GM12865 (cell line): Measurements from ENCODE around the gene RHOD.

ENCODE experiments used
- DNase-seq: peaks from one replicate; pipeline ENCODE4 v3.0.0; 2010; ENCODE audit warnings: low read depth
- H3K4me3 ChIP-seq: 2 replicates; pipeline ENCODE4 v1.5.1; 2011; ENCODE audit warnings: mild to moderate bottlenecking, low read depth, low read length, control low read depth
- TF ChIP-seq, protein P1 (sequence below): IDR thresholded peaks from 2 replicates; pipeline ENCODE4 v1.5.1; 2011; ENCODE audit warnings: low read length, control low read depth, low read depth, inconsistent platforms; ENCODE audit not compliant: insufficient read depth; ENCODE audit errors: missing control alignments

The RHOD gene

DNA sequence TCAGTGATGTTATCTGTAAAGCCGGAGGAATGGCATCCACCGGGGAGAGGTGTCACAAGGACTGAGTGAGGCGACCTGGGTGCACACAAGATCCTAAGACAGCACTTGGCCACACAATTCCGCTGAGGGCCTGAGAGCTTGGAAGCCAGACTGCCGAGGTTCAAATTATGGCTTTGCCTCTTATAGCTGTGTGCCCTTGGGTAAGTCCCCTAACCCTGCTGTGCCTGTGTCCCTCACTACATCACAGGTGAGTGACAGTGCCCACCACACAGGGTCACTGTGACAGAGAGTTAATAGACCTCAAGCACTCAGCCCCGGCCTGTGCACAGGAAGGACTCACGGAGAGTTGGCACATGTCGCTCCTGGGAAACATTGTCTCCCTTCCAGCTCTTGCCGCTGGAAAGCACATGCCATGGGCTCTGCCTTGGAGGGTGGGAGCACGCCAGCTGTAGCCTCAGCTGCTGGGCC is 592 bp downstream of the RHOD start:
- TF ChIP-seq, protein P1, sequence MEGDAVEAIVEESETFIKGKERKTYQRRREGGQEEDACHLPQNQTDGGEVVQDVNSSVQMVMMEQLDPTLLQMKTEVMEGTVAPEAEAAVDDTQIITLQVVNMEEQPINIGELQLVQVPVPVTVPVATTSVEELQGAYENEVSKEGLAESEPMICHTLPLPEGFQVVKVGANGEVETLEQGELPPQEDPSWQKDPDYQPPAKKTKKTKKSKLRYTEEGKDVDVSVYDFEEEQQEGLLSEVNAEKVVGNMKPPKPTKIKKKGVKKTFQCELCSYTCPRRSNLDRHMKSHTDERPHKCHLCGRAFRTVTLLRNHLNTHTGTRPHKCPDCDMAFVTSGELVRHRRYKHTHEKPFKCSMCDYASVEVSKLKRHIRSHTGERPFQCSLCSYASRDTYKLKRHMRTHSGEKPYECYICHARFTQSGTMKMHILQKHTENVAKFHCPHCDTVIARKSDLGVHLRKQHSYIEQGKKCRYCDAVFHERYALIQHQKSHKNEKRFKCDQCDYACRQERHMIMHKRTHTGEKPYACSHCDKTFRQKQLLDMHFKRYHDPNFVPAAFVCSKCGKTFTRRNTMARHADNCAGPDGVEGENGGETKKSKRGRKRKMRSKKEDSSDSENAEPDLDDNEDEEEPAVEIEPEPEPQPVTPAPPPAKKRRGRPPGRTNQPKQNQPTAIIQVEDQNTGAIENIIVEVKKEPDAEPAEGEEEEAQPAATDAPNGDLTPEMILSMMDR, result no peak
- no peak for DNase-seq
- no peak overlapping the region for H3K4me3 ChIP-seq

DNA sequence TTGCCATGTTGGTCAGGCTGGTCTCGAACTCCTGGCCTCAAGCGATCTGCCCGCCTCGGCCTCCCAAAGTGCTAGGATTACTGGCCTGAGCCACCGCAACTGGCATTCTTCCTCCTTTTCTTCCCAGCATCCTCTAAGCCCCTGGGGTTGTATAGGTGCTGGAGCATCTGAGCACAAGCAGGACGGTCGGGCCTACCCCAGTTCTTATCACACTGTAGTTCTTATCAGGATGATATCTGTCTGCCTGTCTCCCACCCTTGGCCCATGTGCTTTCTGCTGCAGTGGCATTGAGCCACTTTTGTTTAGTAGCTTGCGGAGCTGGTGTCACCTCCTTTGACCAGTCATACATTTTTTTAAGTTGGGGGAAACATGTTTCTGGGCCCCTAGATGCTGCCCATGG is 1.9 kb downstream of the RHOD start:
- H3K4me3 ChIP-seq, result no peak overlapping the region
- TF ChIP-seq, protein P1, result no peak
- no peak for DNase-seq

DNA sequence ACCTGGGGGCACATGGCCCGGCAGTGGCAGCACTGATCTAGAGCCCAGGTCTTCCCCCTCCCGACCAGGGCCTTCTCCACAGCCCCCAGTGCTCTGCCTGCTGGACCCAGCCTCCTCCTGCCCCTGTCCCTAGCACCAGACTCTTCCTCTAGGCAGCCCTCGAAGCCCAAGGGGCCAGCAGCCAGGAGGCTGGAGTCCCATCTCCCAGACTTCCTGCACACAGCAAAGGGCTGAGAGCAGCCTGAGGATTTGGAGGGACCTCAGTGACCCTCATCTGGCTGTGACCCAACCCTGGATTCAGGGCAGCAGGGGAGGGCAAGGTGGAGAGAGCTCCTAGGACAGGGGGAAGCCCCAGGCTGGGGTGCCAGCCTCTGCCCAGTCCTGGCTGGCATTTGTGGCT is 3.0 kb downstream of the RHOD start:
- H3K4me3 ChIP-seq, result no peak overlapping the region
- no peak for DNase-seq
- TF ChIP-seq, protein P1, result no peak

DNA sequence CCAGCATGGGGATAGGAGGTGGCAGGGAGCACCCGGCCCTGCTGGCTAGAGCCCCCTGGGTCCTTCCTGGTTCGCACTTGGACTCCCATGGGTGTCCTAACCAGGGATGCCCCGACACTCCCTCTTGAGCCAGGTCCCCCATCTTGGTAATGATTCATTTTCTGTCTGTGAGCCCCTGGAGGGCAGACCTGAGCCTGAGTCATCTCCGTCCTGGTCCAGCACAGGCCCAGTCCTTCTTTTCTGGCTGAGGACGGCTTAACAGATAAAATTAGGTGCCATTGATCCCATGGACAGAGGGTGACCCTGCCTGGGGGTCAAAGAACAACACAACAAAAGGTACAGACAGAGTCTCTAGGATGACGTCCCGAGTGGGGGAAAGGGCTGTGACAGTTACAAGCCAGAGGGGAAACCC is 3.5 kb downstream of the RHOD start:
- no peak overlapping the region for H3K4me3 ChIP-seq
- no peak for DNase-seq
- TF ChIP-seq, protein P1, result no peak

DNA sequence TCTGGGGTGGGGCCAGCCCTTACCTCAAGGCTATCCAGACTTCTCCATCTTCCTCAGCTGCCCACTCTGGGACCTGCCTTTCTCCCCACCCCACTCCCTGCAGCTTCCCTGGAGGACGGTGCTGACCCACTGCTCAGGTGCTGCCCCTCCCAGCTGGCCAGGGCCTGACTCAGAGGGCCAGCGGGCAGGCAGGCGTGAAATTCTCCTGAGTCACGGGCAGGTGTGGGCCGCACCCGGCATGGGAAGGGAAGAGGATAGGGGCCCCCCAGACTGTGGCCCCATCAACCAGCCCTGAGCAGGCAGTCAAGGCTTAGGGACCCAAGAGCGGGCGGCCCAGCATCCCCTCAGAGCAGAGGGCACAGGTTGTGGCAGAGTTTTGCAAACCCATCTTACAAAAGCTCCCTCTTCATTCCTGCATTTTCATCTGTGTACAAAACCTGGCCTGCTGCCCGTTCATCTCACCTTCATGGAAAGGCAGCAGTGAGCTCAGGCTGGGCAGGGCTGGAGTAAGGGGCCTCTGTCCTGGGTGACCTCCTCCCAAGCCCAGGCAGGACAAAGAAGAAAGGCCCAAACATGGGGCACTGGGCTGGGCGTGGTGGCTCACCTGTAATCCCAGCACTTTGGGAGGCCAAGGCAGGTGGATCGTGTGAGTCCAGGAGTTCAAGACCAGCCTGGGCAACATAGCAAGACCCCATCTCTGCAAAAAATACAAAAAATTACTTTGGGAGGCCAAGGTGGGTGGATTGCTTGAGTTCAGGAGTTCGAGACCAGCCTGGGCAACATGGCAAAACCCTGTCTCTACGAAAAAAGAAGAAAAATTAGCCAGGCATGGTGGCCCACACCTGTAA is 6.1 kb downstream of the RHOD start:
- TF ChIP-seq, protein P1, result no peak
- no peak for DNase-seq
- no peak overlapping the region for H3K4me3 ChIP-seq

DNA sequence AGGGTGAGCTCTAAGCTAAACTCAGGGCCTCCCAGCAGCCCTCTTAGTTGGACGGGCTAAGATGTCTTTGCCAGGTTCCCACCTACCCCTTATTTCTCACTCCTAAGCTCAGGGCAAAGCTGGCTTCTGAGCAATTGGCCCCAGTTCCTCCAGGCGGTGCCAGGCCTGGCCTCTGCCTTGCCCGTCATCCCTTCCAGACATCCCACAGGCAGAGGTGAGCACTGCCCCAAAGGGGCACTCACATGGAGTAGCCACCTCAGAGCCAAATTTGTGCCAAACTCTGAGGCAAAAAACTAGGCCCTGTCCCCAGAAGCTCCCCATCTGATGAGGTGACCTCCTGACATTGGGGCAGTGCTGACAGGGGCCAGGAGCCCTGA is 9.7 kb downstream of the RHOD start:
- TF ChIP-seq, protein P1, result no peak
- no peak for DNase-seq
- no peak overlapping the region for H3K4me3 ChIP-seq
